Myometrial cell (primary cell): Measurements from ENCODE around the gene HPCAL4. TPM values are rescaled to one million over a fixed set of nuclear protein-coding genes. Genes with fewer than 3 reads are reported as not detected.

Source experiments
- total RNA-seq: library from RNA; depleted of rRNA; stranded (reverse); fragments of >200 nt; gene quantifications from 2 replicates; pipeline ENCODE4 v1.2.3, GENCODE V29; 2015

HPCAL4 gene
- not detected in 2 replicates for total RNA-seq

DNA sequence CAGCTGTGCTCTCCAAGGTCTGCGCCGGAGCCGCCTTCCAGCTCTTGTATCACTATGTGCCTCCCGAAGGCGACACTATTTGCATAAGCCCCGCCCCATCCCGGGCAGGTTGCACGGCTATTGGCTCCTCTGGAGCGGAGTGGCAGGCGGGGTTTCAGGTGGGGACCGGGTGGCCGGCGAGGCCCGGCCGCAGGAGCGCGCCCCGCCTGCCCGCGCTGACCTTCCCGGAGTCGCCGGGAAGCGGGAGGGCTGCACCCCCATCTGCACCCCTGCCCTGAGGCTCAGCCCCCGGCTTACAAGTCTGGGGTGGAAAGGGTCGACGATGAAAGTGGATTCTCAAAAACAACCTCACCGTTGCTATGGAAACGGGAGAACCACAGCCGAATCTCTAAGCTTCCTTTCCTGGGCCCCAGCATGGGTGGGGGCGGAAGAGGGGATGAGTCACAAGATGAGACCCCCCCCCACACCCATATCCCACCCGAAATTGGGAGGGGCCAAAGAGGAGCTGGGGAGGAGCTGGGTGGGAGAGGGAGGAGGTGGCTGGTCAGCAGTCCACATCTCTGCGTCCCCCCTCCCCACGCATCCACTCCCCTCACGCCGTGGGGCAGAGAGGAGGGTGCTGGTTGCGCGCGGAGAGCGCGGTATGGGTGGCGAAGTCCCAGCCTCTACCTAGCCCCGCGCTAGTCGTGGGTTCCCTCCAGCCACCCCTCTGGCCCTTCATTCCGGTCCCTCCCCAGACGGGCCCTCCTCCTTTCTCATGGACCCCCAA, at the start of gene HPCAL4:
TSS of gene HPCAL4 (minus strand) at position 51 of the 769 bp plus-strand sequence. CDS start 6,830 bp downstream, outside the sequence.

DNA sequence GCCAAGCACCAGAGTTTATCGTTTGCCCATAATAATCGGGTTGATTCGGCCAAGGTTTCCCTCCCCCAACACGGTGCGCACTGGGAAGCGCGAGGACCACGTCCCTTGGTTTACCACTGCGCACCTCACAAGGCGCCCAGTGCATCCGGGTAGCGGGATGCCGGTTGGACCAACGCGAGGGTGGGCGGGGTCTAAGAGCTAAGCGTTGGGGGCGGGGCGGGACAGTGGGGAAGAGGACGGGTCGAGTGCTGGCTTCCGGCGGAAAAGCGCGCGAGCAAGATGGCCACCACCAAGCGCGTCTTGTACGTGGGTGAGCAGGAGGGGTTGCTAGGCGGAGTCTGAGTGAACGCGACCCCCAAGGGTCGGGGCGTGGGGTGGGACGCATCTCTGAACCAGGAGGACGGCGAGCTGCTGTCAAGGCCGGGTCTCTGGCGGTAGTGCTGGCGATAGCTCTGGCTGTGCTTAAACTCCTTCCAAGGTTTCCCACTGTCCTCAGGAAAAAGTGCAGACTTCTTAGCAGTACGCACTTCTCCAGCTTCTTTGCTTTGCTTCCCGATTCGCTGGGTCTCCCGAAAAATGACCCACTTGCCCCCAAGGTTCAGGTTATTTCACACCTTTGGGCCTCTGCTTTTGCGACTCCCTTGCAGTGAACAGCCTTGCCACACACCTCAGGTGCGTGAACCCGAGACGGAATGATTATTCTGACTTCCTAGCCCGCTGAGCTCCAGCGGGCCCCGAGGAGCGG, 47.6 kb upstream of the HPCAL4 start, which contains the start of gene PPIE:
TSS of gene PPIE (plus strand) at position 261 of the 745 bp plus-strand sequence. CDS start at position 280, 19 bp downstream.

DNA sequence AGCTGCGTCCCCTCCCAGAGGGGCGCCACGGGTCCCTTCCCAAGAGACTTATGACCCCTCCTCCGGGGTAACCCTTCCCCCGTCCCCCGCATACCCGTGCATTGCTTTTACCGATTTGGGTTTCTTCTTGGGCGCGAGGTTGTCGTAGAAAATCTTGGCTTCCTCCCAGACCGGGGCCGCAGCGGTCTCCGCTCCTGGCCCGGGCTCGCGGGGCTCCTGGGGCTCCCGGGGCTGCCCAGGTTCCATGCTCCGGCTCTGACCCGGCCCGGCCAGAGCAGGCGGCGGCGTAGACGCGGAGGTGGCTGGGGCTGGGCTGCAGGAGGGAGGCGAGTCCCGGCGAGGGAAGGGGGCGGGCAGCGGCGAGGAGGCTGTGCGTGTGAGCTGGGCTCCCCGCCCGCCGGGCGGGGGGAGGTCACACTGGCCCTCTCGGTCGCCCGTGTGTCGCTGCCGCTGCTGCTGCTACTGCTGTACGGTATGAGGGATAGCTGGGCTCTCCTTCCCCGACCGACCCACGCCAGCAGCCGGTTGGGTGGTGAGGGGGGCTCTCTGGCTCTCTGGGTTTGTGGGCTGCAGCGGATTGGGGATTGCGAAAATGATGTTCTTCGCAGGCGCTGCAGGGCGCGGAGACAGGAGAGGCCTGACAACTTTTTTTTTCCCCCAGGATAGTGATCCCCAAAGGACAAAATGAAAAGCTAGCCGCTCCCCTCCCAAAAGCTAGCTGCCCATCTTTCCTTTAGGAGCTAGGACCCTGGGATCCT, 19.3 kb downstream of the HPCAL4 start, which contains the start of gene NT5C1A:
TSS of gene NT5C1A (minus strand) at position 315 of the 758 bp plus-strand sequence. CDS start at position 246, 69 bp downstream.

DNA sequence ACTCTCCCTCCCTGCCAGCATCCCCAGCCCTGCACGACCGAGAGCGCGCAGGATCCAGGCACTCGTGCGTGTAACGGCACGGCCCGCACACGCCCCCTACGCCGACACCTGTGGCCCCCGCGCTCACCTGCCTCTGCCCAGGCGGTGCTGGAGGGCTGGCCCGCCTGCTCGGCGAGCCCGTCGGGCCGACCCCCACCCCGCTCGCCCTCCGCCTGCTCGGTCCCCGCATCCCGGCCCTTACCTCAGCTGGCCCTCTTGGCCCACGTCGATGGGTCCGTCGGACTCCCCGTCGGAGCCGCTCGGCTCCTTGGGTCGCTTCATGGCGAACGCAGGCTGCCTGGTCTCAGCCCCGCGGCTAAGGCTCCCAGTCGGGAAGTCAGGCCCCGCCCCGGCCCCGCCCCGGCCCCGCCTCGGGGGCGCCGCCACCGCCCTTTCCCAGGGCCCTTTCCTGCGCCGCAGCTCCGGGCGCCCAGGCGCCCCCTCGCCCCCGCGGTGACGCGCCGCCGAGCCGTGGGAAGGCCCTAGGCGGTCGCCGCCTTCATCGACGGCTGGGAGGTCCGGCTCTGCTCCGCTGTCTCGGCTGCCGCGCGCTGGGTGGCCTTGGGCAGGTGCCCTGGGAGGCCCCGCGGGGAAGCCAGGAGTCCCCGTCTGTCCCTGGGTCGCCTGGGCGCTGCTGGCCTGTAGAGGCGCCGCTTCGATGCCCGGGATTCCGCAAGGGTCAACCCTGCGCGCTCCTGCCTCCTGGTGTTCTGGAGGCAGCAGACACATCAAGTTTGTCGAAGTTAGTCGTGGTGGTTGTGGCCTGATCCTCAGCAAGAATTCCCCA, 51.7 kb downstream of the HPCAL4 start, which contains the start of gene HEYL:
TSS of gene HEYL (minus strand) at position 339 of the 826 bp plus-strand sequence. CDS start at position 321, 18 bp downstream.

Other genes with a start within 250 kb of the HPCAL4 start
- gene BMP8A, start 199.8 kb downstream of the HPCAL4 start, total RNA-seq, result 1.2 TPM in 1 of 2 replicates, not detected in the other
- 135 and 158 TPM in 2 replicates for gene PABPC4, start 114.6 kb downstream of the HPCAL4 start, total RNA-seq
- 0.18 TPM in 1 of 2 replicates, not detected in the other for gene HEYL, start 51.8 kb downstream of the HPCAL4 start, total RNA-seq
- not detected in 2 replicates for gene NT5C1A, start 19.3 kb downstream of the HPCAL4 start, total RNA-seq
- 53.0 and 67.5 TPM in 2 replicates for gene PPIE, start 47.4 kb upstream of the HPCAL4 start, total RNA-seq
- 5.1 TPM in 1 of 2 replicates, not detected in the other for gene OXCT2, start 79.9 kb upstream of the HPCAL4 start, total RNA-seq
- gene BMP8B, start 97.4 kb upstream of the HPCAL4 start, total RNA-seq, result not detected in 2 replicates
- gene TRIT1, start 192.1 kb upstream of the HPCAL4 start, total RNA-seq, result 10.7 and 16.3 TPM in 2 replicates
- not detected in 2 replicates for gene MYCL, start 210.5 kb upstream of the HPCAL4 start, total RNA-seq